ENCODE results near the gene LRRC26. TPM values are rescaled to one million over a fixed set of nuclear protein-coding genes. Genes with fewer than 3 reads are reported as not detected.

The LRRC26 gene
- total RNA-seq, 1 donor, result not detected

GRCh38 chr9:137140151-137141012 lies 29.5 kb downstream of the LRRC26 start:
- Histone ChIP-seq H3K4me3 (ENCODE audit: insufficient read depth, low read length) (no peak overlapping the region), H4K20me1 (ENCODE audit: insufficient read depth, low read length) (no peaks in the 10 kb centered on the region), H3K79me2 (ENCODE audit: insufficient read depth, low read length) (no peaks in the 10 kb centered on the region), H3K36me3 (ENCODE audit: insufficient read depth, low read length) (no peaks in the 10 kb centered on the region), H2AFZ (ENCODE audit: low read length) (no peak overlapping the region), H3K4me1 (ENCODE audit: insufficient read depth, low read length) (no peaks in the 10 kb centered on the region), H3K27ac (ENCODE audit: low read depth, low read length) (no peak overlapping the region), H3K9me3 (ENCODE audit: low read depth, low read length) (no peaks in the 10 kb centered on the region), H3K27me3 (ENCODE audit: insufficient read depth, low read length) (peaks cover 48% of the 10 kb centered on the region), H3K4me2 (ENCODE audit: insufficient read depth, low read length) (no peak overlapping the region)
- TF ChIP-seq, protein P1, sequence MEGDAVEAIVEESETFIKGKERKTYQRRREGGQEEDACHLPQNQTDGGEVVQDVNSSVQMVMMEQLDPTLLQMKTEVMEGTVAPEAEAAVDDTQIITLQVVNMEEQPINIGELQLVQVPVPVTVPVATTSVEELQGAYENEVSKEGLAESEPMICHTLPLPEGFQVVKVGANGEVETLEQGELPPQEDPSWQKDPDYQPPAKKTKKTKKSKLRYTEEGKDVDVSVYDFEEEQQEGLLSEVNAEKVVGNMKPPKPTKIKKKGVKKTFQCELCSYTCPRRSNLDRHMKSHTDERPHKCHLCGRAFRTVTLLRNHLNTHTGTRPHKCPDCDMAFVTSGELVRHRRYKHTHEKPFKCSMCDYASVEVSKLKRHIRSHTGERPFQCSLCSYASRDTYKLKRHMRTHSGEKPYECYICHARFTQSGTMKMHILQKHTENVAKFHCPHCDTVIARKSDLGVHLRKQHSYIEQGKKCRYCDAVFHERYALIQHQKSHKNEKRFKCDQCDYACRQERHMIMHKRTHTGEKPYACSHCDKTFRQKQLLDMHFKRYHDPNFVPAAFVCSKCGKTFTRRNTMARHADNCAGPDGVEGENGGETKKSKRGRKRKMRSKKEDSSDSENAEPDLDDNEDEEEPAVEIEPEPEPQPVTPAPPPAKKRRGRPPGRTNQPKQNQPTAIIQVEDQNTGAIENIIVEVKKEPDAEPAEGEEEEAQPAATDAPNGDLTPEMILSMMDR (IDR thresholded peaks at IDR 0.05; ENCODE audit: extremely low read depth, low read depth, low read length), result no peak
- peak; percentile 91 for DNase-seq (ENCODE audit: insufficient read length, low spot score, missing footprints)

DNA sequence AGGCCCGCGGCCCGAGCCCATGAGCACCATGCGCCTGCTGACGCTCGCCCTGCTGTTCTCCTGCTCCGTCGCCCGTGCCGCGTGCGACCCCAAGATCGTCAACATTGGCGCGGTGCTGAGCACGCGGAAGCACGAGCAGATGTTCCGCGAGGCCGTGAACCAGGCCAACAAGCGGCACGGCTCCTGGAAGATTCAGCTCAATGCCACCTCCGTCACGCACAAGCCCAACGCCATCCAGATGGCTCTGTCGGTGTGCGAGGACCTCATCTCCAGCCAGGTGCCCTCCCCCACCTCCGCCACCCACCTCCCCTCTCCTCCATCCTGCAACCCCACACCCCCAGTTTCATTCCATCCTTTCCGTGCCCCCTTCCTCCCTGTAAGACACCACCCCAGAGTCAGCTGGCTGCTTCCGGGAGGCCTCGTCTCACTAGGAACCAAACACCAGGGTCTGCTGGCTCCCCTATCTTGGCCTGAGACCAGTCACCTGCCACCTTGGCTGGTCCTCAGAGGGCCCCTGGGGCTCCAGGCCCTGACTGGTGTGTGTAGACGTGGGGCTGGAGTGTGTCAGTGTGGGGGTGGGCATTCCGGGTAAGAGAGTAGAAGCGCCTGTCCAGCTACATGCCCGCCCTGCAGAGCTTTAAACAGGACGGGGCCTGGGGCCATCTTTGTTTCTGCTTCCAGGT lies 30.2 kb downstream of the LRRC26 start:
- H3K9me3 ChIP-seq (ENCODE audit: low read depth, low read length), result no peaks in the 10 kb centered on the region
- H3K4me2 ChIP-seq (ENCODE audit: insufficient read depth, low read length), result no peak overlapping the region
- H3K27ac ChIP-seq (ENCODE audit: low read depth, low read length), result no peak overlapping the region
- TF ChIP-seq, protein P1 (IDR thresholded peaks at IDR 0.05; ENCODE audit: extremely low read depth, low read depth, low read length), result no peak
- no peaks in the 10 kb centered on the region for H3K4me1 ChIP-seq (ENCODE audit: insufficient read depth, low read length)
- no peak overlapping the region for H3K4me3 ChIP-seq (ENCODE audit: insufficient read depth, low read length)
- H3K36me3 ChIP-seq (ENCODE audit: insufficient read depth, low read length), result no peaks in the 10 kb centered on the region
- peaks cover 48% of the 10 kb centered on the region for H3K27me3 ChIP-seq (ENCODE audit: insufficient read depth, low read length)
- H3K79me2 ChIP-seq (ENCODE audit: insufficient read depth, low read length), result no peaks in the 10 kb centered on the region
- no peak overlapping the region for H2AFZ ChIP-seq (ENCODE audit: low read length)
- DNase-seq (ENCODE audit: insufficient read length, low spot score, missing footprints), result peak; percentile 77
- no peaks in the 10 kb centered on the region for H4K20me1 ChIP-seq (ENCODE audit: insufficient read depth, low read length)

- H3K4me3 ChIP-seq (ENCODE audit: insufficient read depth, low read length), result no peak within 1 kb of the TSS
- peaks cover 48% of the 10 kb centered on the region for H3K27me3 ChIP-seq (ENCODE audit: insufficient read depth, low read length)
- H3K27ac ChIP-seq (ENCODE audit: low read depth, low read length), result no peak within 1 kb of the TSS
- H3K4me1 ChIP-seq (ENCODE audit: insufficient read depth, low read length), result no peaks in the 10 kb centered on the region
- no peaks in the 10 kb centered on the region for H3K36me3 ChIP-seq (ENCODE audit: insufficient read depth, low read length)
- no peaks in the 10 kb centered on the region for H3K9me3 ChIP-seq (ENCODE audit: low read depth, low read length)
- no peaks in the 10 kb centered on the region for H4K20me1 ChIP-seq (ENCODE audit: insufficient read depth, low read length)
- TF ChIP-seq, protein P1 (IDR thresholded peaks at IDR 0.05; ENCODE audit: extremely low read depth, low read depth, low read length), result no peak
- H2AFZ ChIP-seq (ENCODE audit: low read length), result no peak within 1 kb of the TSS
- no peak within 1 kb of the TSS for H3K4me2 ChIP-seq (ENCODE audit: insufficient read depth, low read length)
- DNase-seq (ENCODE audit: insufficient read length, low spot score, missing footprints), result peak; percentile 95
- no peaks in the 10 kb centered on the region for H3K79me2 ChIP-seq (ENCODE audit: insufficient read depth, low read length)
Observed at GRCh38 chr9:137138722-137139467, 31.0 kb downstream of the LRRC26 start, which contains the start of gene GRIN1. TSS of gene GRIN1 (plus strand) at chr9:137139154. CDS start at chr9:137139487, 333 bp downstream.
